Activated naive CD4-positive, alpha-beta T cell treated with anti-CD3 and anti-CD28 coated beads, Interleukin-2, amount 50 U/mL, for 16 hours (primary cell): ENCODE data around the gene PER1.

ENCODE experiments used
- DNase-seq: peaks from one replicate; pipeline ENCODE4 v3.0.0-alpha.2; 2020

PER1 gene

DNA sequence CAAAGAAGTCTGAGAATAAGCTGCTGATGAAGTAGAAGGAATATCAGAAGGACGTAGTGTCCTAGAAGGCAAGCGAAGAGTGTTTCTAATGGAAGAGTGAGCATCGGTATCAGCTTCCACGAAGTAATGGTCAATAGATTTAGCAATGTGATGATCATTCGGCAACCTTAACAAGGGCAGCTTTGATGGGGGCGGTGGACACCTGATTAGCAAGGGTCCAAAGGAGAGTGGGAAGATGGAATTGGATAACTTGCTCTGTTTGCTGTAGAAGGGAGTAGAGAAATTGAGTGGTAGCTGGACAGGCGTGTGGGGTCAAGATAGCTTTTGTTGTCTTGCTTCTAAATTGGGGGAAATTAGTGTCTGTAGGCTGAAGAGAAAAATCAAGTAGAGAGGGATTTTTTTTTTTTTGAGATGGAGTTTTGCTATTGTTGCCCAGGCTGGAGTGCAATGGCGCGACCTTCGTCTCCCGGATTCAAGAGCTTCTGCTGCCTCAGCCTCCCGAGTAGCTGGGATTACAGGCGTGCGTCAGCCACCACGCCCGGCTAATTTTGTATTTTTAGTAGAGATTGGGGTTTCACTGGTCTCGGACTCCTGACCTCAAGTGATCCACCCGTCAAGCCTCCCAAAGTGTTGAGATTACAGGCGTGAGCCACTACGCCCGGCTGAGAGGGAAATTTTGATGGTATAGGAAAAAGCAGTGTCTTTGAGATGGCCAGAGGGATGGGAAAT is 14.4 kb downstream of the PER1 start:
- no peak for DNase-seq

DNA sequence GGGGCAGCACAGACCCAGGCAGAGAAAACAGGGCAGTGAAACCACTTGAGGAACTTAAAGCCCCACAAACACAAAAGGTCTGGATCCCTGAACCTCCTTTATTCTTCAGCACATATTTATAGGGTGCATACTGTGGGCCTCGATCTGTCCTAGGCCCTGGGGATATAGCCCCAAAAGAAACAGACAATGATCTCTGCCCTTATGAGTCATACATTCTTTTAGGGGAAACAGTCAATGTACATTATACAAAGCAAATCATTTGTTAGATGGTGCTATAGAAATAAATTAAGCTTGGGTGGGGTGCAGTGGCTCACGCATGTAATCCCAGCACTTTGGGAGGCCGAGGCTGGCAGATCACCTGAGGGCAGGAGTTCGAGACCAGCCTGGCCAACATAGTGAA is 18.3 kb downstream of the PER1 start:
- DNase-seq: no peak

DNA sequence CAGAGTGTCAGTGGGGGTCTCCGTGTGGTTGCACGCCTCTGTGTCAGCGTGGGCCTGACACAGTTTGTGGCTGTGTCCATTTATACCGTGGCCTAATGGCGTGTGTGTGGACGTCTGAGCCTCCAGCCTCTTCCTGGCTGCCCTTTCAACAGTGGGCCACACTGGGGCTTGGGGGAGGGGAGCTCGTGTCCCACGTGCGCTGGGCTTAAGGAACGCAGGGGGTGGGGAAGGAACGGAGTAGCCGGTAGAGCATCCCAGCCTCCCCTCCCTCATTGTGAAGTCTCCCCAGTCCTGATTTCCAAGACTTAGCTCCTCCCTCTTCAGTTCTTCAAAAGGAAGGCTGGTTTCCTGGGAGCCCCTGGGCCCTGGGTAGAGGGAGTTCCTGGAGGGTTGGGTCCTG is 18.8 kb downstream of the PER1 start:
- no peak for DNase-seq

DNA sequence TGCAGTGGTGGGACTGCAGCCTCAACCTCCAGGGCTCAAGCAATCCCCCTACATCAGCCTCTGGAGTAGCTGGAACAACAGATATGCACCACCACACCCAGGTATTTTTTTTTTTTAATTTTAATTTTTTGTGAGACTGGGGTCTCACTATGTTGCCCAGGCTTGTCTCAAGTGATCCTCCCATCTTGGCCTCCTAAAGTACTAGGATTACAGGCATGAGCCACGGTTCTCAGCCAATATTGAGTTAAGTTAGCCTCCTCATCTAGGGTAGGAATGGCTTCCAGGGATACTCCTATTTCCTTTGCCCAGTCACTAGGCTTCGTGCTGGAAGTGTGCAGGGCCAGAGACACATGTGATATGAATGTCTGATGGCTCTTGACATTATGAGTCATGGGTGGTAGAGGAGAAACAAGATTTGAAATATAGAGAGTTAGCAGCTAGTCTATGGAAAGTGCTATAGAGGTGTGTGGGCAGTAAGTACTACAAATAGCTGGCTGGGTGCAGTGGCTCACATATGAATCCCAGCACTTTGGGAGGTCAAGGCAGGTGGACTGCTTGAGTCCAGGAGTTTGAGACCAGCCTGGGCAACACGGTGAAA is 20.3 kb downstream of the PER1 start:
- no peak for DNase-seq

DNA sequence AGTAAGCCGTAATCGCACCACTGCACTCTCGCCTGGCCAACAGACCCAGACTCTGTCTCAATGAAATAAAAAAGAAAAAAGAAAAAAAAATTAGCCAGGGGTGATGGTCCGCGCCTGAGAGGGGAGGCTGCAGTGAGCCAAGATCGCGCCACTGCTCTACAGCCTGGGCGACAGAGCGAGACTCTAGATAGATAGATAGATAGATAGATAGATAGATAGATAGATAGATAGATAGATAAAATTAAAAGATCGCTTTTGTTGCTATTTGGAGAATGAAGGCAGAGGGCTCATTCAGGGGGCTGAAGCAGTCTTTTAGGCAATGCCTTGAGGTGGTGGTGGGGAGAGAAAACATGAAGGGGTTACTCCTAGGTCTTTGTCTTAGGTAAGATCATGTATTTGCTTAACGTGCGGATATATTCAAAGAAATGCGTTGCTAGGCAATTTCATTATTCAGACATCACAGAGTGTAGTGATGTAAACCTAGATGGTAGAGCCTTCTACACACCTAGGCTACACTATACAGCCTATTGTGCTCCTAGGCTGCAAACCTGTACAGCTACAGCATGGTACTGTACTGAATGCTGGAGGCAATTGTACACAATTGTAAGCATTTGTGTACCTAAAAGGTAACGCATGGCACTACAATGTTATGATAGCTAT is 23.9 kb downstream of the PER1 start:
- no peak for DNase-seq

DNA sequence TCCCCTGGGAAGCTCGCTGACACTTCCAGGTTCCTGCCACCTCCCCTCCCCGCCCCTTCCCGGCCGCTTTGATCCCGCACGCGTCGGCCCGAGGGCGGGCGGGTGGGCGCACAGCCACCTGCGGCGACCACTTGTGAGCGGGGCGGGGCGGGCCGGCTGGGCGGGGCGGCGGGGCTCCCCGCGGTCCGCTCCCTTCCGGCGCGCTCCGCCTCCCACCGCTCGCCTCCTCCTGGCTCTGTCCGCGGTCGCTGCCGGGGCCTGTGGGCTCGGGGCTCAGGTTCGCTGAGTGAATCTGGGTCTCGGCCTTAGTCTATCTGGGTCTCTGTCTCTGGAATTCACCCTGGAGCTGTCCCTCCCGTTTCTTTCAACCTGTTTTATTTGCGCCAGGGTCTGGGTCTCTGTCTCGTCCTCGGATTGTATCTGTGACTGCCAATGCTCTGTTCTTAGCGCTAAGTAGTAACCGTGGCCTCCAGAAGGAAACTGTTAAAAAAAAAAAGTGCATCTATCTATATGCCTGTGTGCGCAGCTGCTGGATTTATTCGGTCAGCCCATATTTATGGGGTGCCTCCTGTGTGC is 25.6 kb downstream of the PER1 start:
- DNase-seq: peak; percentile 41

DNA sequence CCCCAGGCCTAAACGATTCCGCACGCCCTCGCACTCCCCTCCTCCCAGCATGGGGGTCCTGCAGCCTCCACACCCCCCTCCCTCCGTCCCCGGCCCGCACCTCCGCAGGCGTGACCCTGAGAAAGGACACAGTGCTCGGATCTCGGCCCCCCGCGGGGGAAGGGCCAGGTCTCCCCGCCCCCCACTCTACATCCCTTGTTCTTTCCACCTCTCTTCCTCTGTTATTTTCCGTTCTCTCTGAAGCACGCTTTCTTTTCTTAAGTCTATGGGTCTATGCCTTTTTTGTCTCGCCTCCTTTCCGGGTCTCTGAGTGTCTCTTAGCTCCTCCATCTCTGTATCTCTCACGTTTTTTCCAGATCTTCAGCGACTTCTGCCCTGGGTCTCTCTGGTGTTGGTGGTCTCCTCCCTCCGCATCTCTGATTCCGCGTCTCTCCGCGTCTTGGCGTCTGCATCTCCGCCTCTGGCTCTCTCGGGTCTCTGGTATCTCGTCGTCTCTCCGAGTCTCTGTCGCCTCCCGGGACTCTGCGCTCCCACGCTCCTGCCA is 26.2 kb downstream of the PER1 start:
- DNase-seq: no peak

DNA sequence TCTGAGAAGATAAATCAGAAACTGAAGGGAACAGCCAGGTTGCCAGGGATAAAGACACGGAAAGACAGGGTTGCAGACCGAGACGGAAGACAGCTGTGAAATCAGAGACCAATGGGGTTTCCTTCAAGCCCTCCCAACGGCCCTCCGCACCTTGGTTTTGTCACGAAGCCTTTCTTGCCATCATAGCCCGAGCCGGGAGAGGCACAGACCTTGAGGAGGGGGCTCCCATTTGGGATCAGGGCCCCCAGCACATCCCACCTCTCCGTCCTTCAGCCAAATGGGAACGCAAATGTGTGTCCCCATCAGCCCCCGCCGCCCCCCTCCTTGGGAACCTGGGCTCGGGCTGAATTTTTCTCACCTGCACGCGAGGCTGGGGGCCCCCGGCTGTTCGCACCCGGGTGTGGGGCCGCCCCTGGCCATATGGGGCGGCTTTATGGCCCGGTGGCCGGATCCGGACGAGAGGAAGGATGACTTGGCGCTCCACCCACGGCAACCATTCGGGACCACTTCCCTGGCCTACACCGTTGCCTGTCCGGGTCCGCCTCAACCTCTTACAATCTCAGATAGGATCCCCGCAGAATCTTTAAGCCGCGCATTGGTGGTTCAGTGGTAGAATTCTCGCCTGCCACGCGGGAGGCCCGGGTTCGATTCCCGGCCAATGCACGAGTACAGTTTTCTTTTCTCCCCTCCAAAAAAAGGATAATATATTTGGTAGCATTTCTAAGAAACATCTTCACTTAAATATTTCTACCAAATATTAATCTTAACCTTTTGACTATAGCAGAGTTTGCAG is 26.9 kb downstream of the PER1 start:
- DNase-seq: peak; percentile 83

DNA sequence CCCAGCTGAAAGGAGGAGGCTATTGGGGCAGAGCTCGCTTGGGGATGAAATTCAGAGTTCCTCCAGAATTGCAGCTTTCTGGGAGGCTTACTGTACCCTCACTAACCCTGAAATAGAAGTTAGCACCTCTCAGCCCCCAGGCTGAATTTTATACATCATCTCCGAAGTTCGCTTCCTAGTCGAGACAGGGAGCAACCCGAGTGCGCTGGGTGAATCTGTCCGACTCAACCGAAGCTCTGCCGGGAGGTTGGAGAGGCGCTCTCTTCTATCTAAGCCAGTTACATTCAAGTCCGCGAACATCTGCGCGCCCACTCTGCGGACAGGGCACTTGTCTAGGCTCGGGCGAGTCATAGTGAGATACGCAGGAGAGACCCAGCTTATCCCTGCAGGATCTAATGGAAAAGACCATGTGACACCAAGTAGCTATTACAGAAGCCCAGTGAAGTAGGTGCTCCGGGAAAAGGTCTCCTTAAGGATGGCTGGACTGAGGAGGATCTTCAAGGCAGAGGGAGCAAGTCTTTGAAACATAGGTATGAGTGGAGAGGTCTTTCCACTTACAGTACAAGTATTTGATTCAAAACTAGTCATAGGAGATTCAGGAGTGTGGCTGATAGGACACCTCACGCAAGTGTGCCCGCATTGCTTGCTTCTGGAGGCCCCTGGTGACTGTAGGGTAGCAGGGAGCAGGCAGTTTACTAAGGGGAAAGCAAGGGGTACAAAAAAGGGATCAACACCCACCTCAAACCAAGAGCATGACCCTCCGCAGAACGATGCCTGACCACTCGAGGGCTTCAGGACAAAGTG is 27.7 kb downstream of the PER1 start:
- peak; percentile 41 for DNase-seq

DNA sequence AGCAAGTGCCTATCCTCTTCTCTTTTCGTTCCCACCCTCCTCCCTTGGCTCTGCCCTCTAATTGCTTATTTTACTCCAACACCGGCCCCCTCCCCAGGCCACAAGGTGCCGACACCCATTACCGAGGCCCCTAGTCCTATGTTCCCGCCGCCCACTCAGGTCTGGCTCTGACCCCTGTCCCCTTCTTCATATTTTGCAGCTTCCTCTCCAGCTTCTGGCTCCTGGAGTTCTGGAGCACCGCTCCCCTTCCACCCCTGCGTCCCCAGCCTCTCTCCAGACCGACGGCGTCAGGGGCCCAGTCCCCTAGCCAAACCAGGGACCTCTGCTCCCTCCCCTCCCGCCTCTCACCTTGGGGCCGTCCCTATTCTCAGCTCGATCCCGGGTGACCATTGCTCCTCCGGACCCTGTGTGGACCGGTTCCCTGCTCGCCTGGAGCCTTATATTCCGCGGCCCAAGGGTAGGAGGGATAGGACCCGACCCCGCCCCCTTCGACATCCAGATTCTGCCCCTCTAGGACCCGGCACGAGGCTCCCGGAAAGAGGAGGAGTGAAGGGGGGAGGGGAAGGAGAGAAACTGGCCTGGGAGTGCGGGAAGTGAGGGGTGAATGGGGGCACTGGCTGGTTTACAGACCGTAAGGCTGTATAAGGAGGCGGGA is 28.4 kb downstream of the PER1 start, which contains the start of gene HES7:
TSS of gene HES7 (minus strand) at position 412 of the 655 bp plus-strand sequence. CDS start at position 390, 22 bp downstream.
- no peak for DNase-seq

DNA sequence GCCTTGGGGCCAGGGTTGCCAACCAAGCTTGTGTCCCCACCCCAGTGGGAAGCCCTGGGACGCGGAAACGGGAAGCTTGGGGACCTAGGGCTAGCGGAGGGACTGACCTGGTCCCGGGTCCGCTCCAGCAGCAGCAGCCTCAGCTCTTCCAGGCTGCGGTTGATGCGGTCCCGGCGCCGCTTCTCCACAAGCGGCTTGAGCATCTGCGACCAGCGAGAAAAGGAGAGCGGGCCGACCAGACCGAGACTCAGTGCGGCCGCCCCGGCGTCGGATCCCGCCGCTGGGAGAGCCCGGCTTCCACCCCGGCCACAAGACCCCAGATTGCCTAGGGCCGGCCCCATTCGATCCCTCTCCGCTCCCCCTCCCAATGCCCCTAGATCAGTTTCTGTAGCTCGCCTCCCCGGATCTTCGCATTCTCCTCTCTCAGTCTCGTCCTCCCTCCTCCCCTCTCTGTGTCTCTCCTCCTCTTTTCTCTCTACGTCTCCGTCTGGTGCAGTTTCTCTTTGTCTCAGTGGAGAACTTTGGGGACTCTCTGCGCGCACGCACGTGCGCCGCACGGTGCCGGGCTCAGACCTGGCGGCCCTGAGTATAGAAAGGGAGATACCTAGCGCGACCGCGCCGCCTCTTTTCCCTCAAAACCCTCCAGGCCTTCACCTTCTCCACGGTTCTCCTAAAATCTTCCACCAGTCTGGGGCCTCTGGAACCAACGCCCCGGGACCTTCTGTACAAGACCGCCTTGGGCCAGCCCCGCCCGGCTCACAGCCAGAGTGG is 29.1 kb downstream of the PER1 start:
- DNase-seq: peak; percentile 62

DNA sequence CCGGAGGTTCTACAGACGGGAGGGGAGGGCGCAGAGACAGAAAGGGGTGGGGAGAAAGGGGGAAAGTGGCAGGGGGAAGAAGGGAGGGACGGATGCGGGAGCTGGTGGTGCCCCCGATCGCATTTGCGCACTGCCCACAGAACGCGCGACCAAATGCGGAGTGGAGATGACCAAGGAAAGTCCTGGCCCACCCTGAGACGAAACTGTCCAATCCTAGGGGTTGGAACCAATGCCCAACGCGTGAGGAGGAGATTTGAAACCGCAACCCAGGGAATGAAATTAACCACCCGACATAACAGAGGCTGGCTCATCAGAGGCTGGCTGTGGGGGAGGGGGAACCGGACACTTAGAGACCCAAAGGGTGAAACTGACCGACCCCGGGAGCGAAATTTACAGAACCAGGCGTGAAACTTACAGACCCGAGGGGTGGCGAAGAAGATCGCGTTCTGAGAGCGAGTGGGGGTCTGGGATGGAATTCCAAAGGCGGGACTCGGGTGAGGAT is 29.7 kb downstream of the PER1 start:
- no peak for DNase-seq

DNA sequence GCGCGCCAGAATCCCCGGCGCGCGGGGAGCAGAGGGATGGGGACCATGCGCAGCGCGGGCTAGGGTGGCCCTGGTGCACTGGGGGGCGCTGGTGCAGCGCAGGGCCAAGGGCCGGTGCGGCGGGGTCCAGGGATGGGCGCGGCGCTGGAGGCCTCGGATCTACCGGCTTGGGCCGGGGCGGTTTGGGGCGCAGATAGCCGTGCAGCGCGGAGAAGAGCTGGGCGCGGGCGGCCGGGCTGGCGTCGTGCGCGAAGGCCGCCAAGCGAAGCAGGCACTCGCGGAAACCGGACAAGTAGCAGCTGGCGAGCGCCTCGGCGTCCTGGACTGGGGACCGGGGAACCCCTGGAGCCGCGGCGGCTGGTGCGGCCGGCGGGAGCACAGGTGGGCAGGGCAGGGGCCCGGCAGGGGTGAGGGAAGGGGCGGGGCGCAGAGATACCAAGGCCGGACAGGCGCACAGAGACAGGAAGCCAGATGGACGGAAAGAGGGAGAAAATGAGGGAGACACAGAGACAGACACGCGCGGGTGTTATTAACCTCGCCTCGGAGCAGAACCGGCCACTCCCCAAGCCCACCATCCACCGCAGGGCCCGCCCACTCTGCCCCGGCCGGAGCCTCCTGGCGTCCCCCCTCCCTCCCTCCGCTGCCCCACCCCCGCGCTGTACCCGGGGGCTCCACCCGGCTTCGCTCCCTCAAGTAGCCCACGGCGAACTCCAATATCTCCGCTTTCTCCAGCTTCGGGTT is 30.4 kb downstream of the PER1 start:
- peak; percentile 55 for DNase-seq

DNA sequence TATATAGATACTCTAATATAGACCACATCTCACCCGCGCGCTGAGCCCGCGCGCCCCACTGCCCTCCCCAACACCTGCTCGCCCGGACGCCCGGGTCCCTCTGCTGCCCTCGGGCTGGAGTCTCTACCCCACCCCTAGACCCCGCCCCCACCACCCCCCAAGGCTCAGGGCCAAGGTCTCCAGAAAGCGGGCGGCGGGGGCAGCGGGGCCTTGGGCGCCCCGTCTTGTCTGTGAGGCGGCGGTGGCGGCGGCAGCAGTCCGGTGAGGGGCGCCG is 30.9 kb downstream of the PER1 start:
- no peak for DNase-seq

DNA sequence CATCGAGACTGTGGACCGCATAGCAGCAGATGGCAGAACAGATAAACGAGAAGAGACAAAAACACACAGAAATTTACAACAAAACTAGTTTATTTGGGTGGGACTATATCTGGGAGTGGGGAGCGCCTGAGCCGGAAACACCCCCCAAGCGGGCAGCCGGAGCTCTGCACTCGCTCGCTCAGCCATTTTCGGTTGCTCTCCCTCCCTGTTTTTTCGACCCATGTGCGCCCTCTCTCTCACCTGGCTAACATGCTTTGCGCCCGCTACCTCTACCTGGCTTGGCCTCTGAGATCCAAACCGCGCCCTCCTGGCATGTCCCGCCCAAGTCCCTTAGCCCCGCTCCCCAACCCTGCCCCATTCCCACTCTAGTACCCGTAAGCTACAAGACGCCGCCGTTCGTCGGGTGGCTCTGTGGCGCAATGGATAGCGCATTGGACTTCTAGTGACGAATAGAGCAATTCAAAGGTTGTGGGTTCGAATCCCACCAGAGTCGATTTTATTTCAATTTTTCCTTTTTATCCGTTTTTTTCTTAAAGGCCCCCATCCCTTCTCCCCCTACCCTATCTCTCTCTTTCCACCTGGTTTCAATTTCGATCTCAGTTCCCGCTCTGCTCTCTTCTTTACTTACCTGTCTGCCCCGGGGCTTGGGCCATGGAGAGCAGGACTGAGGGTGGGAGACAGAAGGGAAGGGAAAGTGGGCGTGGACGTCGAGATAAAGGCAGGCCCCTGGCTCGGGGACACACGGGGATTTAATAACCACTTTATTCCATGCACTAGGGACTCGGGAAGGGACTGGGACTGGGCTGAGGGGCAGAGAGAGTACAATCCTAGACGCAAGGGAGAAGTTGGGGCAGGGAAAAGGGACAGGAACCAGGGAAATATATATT is 31.4 kb downstream of the PER1 start:
- peak; percentile 78 for DNase-seq

DNA sequence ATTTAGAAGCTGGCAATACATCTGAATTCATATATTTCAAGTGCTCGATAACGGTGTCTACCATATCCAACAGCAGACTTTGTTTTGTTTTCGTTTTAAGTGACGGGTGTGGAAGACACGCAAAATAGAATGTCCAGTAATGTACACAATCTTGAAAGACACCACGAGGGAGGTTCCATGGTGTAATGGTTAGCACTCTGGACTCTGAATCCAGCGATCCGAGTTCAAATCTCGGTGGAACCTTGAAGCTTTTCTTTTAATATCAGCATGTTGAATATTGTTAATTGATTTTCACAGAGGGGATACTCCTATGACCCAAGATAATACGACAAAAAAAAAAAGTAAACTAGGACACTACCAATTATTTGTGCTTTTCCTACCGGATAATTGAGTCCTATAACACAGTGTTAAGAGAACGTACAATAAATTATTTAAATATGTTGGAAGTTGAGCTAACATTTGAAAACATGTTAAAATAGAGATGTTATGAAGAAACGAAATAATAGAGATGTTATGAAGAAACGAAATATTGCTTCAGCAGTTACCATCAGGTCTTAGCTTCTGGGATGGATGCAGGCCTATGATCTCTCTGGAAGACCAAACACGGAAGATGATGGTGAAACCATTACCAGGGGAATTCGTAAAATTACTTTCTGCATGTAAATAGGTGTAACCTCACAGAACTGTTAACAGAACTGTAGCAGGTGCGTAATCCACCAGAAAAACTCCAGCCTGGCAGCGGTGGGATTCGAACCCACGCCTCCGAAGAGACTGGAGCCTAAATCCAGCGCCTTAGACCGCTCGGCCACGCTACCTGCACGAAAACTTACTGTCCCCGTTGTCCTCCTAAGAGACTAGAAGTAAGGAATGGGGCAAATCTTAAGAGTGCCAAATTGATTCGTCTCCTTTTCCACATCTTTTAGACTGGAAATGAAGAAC is 32.4 kb downstream of the PER1 start:
- DNase-seq: peak; percentile 87

DNA sequence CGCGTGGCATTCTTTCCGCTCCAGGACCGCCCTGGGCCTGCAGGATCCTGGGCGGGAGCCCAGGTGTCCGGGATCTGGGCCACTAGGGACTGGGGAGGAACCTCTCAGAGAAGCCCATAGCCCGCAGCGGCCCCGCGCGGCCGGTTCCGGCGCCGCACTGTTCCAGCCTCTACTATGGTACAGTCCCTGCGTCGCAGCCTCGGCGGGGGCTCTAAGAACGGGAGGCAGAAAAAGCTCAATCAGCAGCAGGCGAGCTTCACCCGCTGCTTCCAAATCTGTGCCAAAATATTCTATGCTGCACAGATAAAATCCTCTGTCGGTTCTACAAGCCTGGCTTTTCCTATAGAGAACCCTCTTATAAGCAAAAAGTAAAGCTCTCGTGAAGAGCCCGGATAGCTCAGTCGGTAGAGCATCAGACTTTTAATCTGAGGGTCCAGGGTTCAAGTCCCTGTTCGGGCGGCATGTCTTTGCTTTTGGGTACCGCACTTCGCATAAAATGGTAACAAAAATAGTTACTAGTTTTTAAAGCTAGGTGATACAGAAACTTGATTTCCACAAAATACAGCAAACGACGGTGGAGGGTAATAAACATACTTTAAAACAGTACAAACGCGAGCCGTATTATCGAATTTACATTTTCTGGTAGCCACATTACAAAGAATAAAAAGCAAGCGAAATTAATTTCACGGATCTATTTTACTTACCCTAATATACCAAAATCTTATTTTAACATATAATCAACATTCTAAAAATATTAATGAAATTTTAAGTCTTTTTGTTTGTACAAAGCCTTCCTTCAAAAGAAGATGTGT is 33.2 kb downstream of the PER1 start:
- peak; percentile 89 for DNase-seq
